SW480 (cell line): ENCODE data around the gene RPL12.
"Not testable (repeated sequence)": the region's sequence is repeated elsewhere in the genome, so short reads cannot be mapped to it uniquely, and the experiment has no call there.

Source experiments
- DNase-seq: peaks from one replicate; pipeline ENCODE4 v3.0.0-alpha.2; 2016; ENCODE audit warnings: low spot score

The RPL12 gene

GRCh38 chr9:127467621-127468020, 16.4 kb upstream of the RPL12 start:
- no peak for DNase-seq

GRCh38 chr9:127466407-127466917, 15.3 kb upstream of the RPL12 start:
- DNase-seq: not testable (repeated sequence)

- no peak for DNase-seq
Observed at GRCh38 chr9:127463911-127464310, 12.7 kb upstream of the RPL12 start.

- no peak for DNase-seq
Observed at GRCh38 chr9:127463382-127463781, 12.2 kb upstream of the RPL12 start.

GRCh38 chr9:127458921-127459320, 7.7 kb upstream of the RPL12 start:
- no peak for DNase-seq

- DNase-seq: no peak
Observed at GRCh38 chr9:127457191-127457878, 6.1 kb upstream of the RPL12 start.

GRCh38 chr9:127455324-127455992, 4.3 kb upstream of the RPL12 start:
- DNase-seq: no peak

- DNase-seq: no peak
Observed at GRCh38 chr9:127452691-127453090, 1.5 kb upstream of the RPL12 start.

- peak; percentile 61 for DNase-seq
Observed at GRCh38 chr9:127451858-127452656, 851 bp upstream of the RPL12 start.

GRCh38 chr9:127451608-127451857, 327 bp upstream of the RPL12 start:
- DNase-seq: no peak

GRCh38 chr9:127450243-127450760, 904 bp downstream of the RPL12 start:
- DNase-seq: no peak

- DNase-seq: no peak
Observed at GRCh38 chr9:127449332-127449966, 1.8 kb downstream of the RPL12 start.

GRCh38 chr9:127448112-127448805, 2.9 kb downstream of the RPL12 start:
- DNase-seq: no peak

- DNase-seq: no peak
Observed at GRCh38 chr9:127447416-127448111, 3.6 kb downstream of the RPL12 start.

- DNase-seq: no peak
Observed at GRCh38 chr9:127446713-127447415, 4.3 kb downstream of the RPL12 start.

- peak; percentile 32 for DNase-seq
Observed at GRCh38 chr9:127445851-127446712, 5.1 kb downstream of the RPL12 start.

GRCh38 chr9:127444921-127445850, 6.0 kb downstream of the RPL12 start:
- peak; percentile 40 for DNase-seq

- DNase-seq: no peak
Observed at GRCh38 chr9:127444283-127444920, 6.8 kb downstream of the RPL12 start.
